ENCODE results near the gene HSH2D. TPM values are rescaled to one million over a fixed set of nuclear protein-coding genes. Genes with fewer than 3 reads are reported as not detected.

HSH2D gene
- total RNA-seq, 1 donor from 2014 or later: 0.46 TPM

GRCh38 chr19:16199275-16199932, 55.9 kb downstream of the HSH2D start:
- peaks cover 1% of the 10 kb centered on the region for H3K36me3 ChIP-seq (ENCODE audit: control insufficient read depth, insufficient read depth, low read length)
- no peak for TF ChIP-seq CTCF (IDR thresholded peaks at IDR 0.05; ENCODE audit: insufficient read depth, low read length, poor library complexity, severe bottlenecking)
- H3K4me3 ChIP-seq (ENCODE audit: low read depth, low read length): no peak overlapping the region
- no peaks in the 10 kb centered on the region for H3K27me3 ChIP-seq (ENCODE audit: control insufficient read depth, insufficient read depth, low read length)
- no peak for DNase-seq (ENCODE audit: low read depth)

GRCh38 chr19:16200038-16201010, 56.8 kb downstream of the HSH2D start:
- DNase-seq (ENCODE audit: low read depth): no peak
- H3K27me3 ChIP-seq (ENCODE audit: control insufficient read depth, insufficient read depth, low read length): no peaks in the 10 kb centered on the region
- TF ChIP-seq CTCF (IDR thresholded peaks at IDR 0.05; ENCODE audit: insufficient read depth, low read length, poor library complexity, severe bottlenecking): no peak
- no peak overlapping the region for H3K4me3 ChIP-seq (ENCODE audit: low read depth, low read length)
- peaks cover 1% of the 10 kb centered on the region for H3K36me3 ChIP-seq (ENCODE audit: control insufficient read depth, insufficient read depth, low read length)

GRCh38 chr19:16201011-16201391, 57.5 kb downstream of the HSH2D start:
- DNase-seq (ENCODE audit: low read depth): no peak
- Histone ChIP-seq H3K4me3 (ENCODE audit: low read depth, low read length) (no peak overlapping the region), H3K36me3 (ENCODE audit: control insufficient read depth, insufficient read depth, low read length) (peaks cover 1% of the 10 kb centered on the region), H3K27me3 (ENCODE audit: control insufficient read depth, insufficient read depth, low read length) (no peaks in the 10 kb centered on the region)
- TF ChIP-seq CTCF (IDR thresholded peaks at IDR 0.05; ENCODE audit: insufficient read depth, low read length, poor library complexity, severe bottlenecking): no peak

- TF ChIP-seq CTCF (IDR thresholded peaks at IDR 0.05; ENCODE audit: insufficient read depth, low read length, poor library complexity, severe bottlenecking): no peak
- Histone ChIP-seq H3K27me3 (ENCODE audit: control insufficient read depth, insufficient read depth, low read length) (no peaks in the 10 kb centered on the region), H3K36me3 (ENCODE audit: control insufficient read depth, insufficient read depth, low read length) (peaks cover 1% of the 10 kb centered on the region), H3K4me3 (ENCODE audit: low read depth, low read length) (no peak overlapping the region)
- DNase-seq (ENCODE audit: low read depth): no peak
Observed at GRCh38 chr19:16202320-16203255, 59.1 kb downstream of the HSH2D start.

- H3K4me3 ChIP-seq (ENCODE audit: low read depth, low read length): no peak overlapping the region
- H3K36me3 ChIP-seq (ENCODE audit: control insufficient read depth, insufficient read depth, low read length): peaks cover 1% of the 10 kb centered on the region
- no peak for DNase-seq (ENCODE audit: low read depth)
- no peaks in the 10 kb centered on the region for H3K27me3 ChIP-seq (ENCODE audit: control insufficient read depth, insufficient read depth, low read length)
- TF ChIP-seq CTCF (IDR thresholded peaks at IDR 0.05; ENCODE audit: insufficient read depth, low read length, poor library complexity, severe bottlenecking): no peak
Observed at GRCh38 chr19:16203256-16204004, 59.9 kb downstream of the HSH2D start.

Data from kidney epithelial cell (primary cell).